Gastroesophageal sphincter (tissue), 3 donors: ENCODE results near the gene STARD4.

Source experiments
- POLR2A ChIP-seq, 2 donors: fragments of 450-650 bp; IDR thresholded peaks; one replicate each; pipeline ENCODE4 v1.6.1; 2017; ENCODE audit warnings: antibody characterized with exemption in 2 of 2, mild to moderate bottlenecking in 2 of 2, moderate library complexity in 1 of 2
- POLR2AphosphoS5 ChIP-seq: sonication (generic); formaldehyde crosslinking; IDR thresholded peaks from one replicate; pipeline ENCODE4 v1.6.1; 2017; ENCODE audit warnings: antibody characterized with exemption
- TF ChIP-seq, protein P1 (sequence below), 4 experiments: fragments of 200-600 bp in 2 of 4; fragments of 450-650 bp in 2 of 4; sonication (generic) in 1 of 4; IDR thresholded peaks; one replicate each; pipeline ENCODE4 v1.5.1; 2017 to 2019; ENCODE audit warnings: antibody characterized with exemption in 4 of 4, mild to moderate bottlenecking in 2 of 4, moderate library complexity in 2 of 4

DNA sequence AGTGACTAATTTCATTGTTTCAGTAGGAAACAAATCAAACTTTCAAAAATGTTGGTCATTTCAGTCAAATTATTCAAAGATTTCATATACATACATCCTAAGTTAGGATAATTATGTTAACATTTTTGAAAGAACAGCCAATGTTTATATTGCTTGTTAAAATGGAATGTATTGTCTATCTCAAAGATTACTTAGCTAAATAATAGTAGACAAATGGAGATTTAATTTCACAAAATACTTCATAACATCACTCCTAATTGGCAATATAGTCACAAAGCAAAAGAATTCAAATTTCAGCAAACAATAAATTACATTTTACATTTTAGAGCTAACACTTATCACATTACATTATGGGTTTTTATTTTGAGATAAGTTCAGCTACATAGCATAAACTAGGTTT, 25.4 kb downstream of the STARD4 start:
- TF ChIP-seq, protein P1, sequence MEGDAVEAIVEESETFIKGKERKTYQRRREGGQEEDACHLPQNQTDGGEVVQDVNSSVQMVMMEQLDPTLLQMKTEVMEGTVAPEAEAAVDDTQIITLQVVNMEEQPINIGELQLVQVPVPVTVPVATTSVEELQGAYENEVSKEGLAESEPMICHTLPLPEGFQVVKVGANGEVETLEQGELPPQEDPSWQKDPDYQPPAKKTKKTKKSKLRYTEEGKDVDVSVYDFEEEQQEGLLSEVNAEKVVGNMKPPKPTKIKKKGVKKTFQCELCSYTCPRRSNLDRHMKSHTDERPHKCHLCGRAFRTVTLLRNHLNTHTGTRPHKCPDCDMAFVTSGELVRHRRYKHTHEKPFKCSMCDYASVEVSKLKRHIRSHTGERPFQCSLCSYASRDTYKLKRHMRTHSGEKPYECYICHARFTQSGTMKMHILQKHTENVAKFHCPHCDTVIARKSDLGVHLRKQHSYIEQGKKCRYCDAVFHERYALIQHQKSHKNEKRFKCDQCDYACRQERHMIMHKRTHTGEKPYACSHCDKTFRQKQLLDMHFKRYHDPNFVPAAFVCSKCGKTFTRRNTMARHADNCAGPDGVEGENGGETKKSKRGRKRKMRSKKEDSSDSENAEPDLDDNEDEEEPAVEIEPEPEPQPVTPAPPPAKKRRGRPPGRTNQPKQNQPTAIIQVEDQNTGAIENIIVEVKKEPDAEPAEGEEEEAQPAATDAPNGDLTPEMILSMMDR (IDR thresholded peaks at IDR 0.05) = no peak
- no peak for TF ChIP-seq POLR2AphosphoS5
- TF ChIP-seq POLR2A (IDR thresholded peaks at IDR 0.05) = no peak
